HTERT RPE-1 (cell line): ENCODE measurements around the gene TTC21A.

Source experiments
- in situ Hi-C: fragments of 300-500 bp; cut with MboI; formaldehyde crosslinking; loops from 4 replicates; pipeline ENCODE4 v1.14.3; 2020; ENCODE audit warnings: low sequenced_read_pairs

The TTC21A gene

GRCh38 chr3:39098473-39099000, 8.9 kb upstream of the TTC21A start:
- in situ Hi-C loops: no loop called here

GRCh38 chr3:39099242-39099641, 8.2 kb upstream of the TTC21A start:
- in situ Hi-C loops: no loop called here

GRCh38 chr3:39099738-39100499, 7.6 kb upstream of the TTC21A start:
- in situ Hi-C loops: no loop called here

GRCh38 chr3:39100500-39100886, 7.0 kb upstream of the TTC21A start:
- in situ Hi-C loops: no loop called here

GRCh38 chr3:39101022-39101689, 6.3 kb upstream of the TTC21A start:
- in situ Hi-C loops: no loop called here

GRCh38 chr3:39102504-39103323, 4.8 kb upstream of the TTC21A start:
- in situ Hi-C loops: no loop called here

- in situ Hi-C loops: no loop called here
These were observed 4.2 kb upstream of the TTC21A start for GRCh38 chr3:39103324-39103693.

GRCh38 chr3:39103791-39104552, 3.5 kb upstream of the TTC21A start:
- in situ Hi-C loops: no loop called here

- in situ Hi-C loops: no loop called here
These were observed 2.4 kb upstream of the TTC21A start for GRCh38 chr3:39104961-39105686.

- in situ Hi-C loops: no loop called here
These were observed 1.8 kb upstream of the TTC21A start for GRCh38 chr3:39105687-39106063.

- in situ Hi-C loops: no loop called here
These were observed 1.1 kb upstream of the TTC21A start for GRCh38 chr3:39106281-39106811.

GRCh38 chr3:39106851-39107387, 561 bp upstream of the TTC21A start:
- in situ Hi-C loops: no loop called here

GRCh38 chr3:39108200-39108710, 775 bp downstream of the TTC21A start:
- in situ Hi-C loops: no loop called here

- in situ Hi-C loops: no loop called here
These were observed 1.6 kb downstream of the TTC21A start for GRCh38 chr3:39109086-39109485.

GRCh38 chr3:39110041-39110639, 2.7 kb downstream of the TTC21A start:
- in situ Hi-C loops: no loop called here

GRCh38 chr3:39112113-39112512, 4.6 kb downstream of the TTC21A start:
- in situ Hi-C loops: no loop called here

GRCh38 chr3:39112535-39112934, 5.1 kb downstream of the TTC21A start:
- in situ Hi-C loops: no loop called here

- in situ Hi-C loops: no loop called here
These were observed 5.8 kb downstream of the TTC21A start for GRCh38 chr3:39113291-39113690.

GRCh38 chr3:39114456-39114855, 7.0 kb downstream of the TTC21A start:
- in situ Hi-C loops: no loop called here
